Activated naive CD4-positive, alpha-beta T cell (primary cell): ENCODE data around the gene UNC5B.
"Not testable (repeated sequence)": the region's sequence is repeated elsewhere in the genome, so short reads cannot be mapped to it uniquely, and the experiment has no call there.

Experiments
- DNase-seq, 4 experiments: peaks; one replicate each; lab custom pipeline; 2025; lab: John Stamatoyannopoulos, UW

UNC5B gene

DNA sequence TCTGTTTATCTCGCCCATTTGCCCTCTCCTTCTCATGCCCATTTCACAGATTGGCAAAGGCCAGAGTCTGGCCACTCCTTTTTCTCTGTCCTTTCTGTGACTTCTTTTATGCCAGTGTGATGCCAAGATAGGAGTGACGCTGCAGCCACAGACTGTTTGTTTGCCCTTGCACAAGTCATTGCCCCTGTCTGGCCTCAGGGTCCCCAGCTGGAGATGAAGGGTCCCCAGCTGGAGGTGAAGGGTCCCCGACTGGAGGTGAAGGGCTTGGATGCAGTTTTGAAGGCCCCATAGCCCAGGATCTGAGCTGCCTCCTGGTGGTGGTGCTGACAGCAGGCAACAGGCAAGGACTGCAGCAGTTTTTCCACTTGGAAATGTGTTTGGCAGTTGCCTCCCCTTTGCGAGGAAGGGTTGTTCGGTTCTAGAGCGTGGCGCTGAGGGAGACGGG, 55.9 kb downstream of the UNC5B start:
- no peak for DNase-seq

DNA sequence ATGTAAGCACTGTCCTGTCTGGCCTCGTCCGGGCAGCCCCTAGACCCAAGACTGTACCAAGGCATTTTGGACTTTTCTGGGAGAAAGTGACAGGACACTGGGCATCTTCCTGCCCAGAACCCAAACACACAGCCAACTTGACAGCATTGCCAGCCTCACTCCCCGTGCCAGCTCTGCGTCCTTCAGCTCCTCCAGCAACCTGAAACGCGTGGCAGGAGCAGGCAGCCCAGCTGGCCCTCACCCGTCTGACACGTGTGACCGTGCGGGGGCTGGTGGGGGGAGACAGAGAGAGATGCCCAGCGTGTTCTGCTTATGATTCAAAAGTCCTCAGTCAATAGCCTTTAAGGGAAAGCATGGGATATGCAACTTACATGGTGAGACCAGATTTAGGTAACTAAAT, 56.4 kb downstream of the UNC5B start:
- no peak for DNase-seq

DNA sequence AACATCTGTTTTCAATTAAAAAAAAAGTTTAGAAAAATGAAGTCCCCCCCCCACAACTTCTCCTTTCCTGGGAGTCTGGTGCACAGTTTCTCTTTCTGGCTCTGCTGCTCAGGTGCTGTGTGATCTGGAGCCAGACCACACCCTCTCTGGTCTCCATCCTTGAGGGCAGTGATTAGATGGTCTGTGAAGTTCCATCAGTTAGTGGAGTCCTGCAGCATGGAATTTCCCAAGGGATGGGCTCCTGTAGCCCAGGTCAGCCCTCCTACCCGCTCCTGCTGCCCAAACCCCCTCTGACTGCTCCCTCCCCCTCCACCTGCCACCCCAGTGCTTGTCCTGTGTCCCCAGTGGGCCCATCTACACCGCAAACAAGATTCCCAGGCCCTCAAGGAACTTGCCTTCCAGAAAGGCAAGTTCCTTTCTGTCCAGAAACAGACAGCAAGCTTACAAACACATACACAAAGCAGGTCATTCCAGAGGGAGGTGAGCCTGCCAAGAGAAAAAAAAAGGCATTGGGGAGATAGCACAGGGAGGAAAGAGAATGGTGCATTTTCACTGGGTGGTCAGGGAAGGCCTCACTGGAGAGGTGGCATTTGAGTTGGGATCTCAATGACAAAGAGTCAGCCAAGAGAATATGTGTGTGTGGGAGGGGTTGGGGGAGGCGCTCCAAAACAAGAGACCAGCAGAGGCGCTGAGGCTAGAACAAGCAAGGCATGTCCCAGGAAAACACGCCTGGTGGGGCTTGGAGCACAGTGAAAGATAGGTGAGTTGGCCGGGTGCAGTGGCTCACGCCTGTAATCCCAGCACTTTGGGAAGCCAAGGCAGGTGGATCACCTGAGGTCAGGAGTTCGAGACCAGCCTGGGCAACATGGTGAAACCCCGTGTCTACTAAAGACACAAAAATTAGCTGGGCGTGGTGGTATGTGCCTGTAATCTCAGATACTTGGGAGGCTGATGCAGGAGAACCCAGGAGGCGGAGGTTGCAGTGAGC, 57.2 kb downstream of the UNC5B start:
- no peak for DNase-seq

- no peak for DNase-seq
These were observed 58.2 kb downstream of the UNC5B start for GRCh38 chr10:71270301-71271220.

GRCh38 chr10:71271662-71272055, 59.3 kb downstream of the UNC5B start:
- no peak for DNase-seq

DNA sequence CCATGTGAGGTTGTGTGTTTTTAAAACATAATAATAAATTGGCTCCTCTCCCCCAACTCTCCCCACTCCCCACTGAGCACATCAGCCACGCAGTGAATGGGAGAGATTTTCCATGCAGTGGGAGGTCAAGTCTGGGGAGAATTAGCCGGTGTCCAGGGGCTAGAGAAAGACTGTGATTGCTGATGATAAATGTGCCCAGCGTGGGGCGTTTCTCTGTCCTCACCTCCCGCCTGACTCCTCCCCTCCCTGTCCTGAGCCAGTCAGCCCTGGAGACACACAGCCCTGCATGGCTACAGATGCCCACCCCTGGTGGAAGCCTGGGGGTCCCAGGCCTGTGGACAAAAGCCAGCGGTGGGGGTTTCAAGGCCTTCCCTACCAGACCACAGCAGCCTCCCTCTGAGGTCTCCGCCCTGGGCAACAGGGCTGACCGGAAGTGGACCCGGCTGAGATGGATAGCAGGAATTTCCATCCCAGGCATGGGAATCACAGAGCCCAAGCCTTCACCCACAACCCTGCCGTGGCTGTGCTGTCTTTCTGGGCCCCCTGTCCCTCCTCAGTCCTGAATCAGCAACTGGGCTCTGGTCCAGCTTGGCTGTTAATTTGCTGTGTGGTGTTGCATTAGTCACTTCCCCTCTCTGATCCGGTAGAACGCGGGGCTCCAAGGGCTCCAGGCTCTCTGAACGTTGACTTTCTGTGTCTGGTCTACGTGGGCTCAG, 59.8 kb downstream of the UNC5B start:
- DNase-seq = no peak

DNA sequence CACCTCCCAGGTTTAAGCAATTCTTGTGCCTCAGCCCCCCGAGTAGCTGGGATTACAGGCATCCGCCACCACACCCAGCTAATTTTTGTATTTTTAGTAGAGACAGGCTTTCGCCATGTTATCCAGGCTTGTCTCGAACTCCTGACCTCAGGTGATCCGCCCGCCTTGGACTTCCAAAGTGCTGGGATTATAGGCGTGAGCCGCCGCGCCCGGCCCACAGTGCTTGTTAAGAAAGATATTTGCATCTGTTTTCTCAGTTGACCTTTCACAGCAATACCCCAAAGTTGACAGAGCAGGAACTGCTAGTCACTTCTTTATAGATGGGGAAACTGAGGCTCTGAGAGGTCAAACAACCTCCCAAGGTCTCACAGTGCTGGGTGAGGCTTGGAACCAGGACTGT, 60.6 kb downstream of the UNC5B start:
- DNase-seq = not testable (repeated sequence)

- no peak for DNase-seq
These were observed 61.1 kb downstream of the UNC5B start for GRCh38 chr10:71273506-71273905.

GRCh38 chr10:71274901-71275796, 62.8 kb downstream of the UNC5B start:
- no peak for DNase-seq

DNA sequence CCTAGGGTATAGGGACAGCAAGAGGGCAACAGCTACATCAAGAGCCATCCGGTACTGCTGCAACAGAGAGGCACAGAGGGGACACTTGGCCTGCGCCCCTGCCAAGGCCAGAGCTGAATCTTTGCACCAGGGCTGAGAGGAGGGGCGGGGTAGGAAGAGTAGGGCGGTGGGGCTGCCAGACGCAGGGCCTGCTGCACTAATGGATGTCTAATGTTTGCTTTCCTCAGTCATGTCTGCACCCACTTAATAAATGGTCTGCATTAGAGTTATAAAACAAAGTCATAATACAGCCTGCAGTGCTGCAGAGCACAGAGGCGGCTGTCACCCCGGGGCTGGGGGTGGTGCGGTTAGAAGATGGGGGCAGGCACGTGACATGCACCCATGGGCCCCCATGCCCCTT, 64.5 kb downstream of the UNC5B start:
- DNase-seq = no peak

DNA sequence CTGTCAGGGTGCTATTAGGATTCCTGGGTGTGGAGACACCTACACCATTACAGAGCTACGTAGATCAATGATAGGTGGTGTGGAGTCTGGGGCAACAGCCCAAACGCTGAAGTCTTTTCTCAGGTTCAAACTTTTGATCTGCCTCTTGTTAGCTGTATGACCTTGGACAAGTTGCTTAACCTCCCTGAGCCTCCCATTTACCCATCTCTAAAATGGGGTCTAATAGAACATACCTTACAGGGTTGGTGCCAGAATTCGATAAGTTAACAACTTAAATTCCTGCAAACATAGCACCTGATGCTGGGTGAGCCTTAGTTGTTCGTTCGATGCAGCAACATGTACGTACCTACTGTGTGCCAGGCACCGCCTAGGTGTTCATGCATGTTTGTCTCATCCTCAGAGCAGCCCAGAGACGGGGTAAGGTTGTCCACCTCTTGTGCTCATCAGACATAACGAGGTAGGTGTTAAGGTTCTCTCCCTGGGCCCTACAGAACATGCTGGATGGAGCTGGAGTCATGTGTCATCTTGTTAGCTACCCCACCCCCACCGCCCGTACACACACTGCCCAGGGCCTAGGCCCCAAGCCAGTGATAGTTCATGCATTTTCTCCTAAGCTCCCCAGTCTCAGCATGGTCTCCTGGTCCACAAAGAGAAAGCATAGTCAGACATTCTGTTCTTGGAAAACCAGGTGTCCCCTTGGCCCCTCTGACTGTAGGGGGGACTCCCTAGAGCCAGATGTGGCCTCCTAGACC, 65.7 kb downstream of the UNC5B start:
- DNase-seq = no peak

GRCh38 chr10:71278691-71279588, 66.6 kb downstream of the UNC5B start:
- DNase-seq = no peak

GRCh38 chr10:71279590-71280170, 67.3 kb downstream of the UNC5B start:
- DNase-seq = no peak

- DNase-seq = no peak
These were observed 67.8 kb downstream of the UNC5B start for GRCh38 chr10:71280216-71280615.

GRCh38 chr10:71280825-71281224, 68.5 kb downstream of the UNC5B start:
- DNase-seq = no peak

- no peak for DNase-seq
These were observed 69.4 kb downstream of the UNC5B start for GRCh38 chr10:71281646-71282322.

DNA sequence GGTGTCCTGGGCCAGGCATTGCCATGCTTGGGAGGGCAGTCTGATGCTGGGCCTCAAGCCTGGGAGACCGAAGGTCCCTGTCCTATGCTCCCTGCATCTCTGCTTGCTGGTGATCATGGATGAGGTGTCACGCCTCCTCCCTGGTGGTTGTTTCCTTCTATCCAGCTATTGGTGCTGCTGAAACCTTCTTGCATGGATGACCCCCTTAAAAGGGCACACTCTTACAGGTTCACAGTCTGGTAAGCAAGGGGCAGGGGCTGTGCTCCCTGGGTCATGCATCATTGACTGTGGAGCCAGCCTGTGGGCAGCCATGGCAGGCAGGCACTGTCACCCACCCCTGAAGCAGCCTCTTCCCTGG, 69.9 kb downstream of the UNC5B start:
- no peak for DNase-seq

DNA sequence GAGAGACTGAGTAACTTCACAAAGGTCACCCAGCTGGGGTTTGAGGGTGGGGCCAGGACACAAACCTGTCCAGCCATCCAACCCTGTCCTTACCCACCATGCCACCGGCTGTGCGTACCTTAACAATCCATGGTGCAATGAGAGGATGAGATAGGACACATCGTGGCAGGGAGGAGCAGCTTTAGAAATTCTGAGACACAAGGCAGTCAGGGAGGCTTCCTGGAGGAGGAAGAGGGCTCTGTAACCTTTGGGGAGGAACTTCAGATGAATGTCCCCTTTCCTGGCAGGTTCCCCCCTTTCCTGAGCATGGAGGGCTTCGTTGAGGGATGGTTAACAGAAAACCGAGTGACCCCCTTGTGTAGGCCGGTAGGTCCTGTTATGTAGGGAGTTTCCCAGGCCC, 71.0 kb downstream of the UNC5B start:
- no peak for DNase-seq
